CD4-positive, alpha-beta T cell (primary cell): ENCODE data around the gene WAS. TPM values are rescaled to one million over a fixed set of nuclear protein-coding genes. Genes with fewer than 3 reads are reported as not detected.
"Not testable (repeated sequence)": the region's sequence is repeated elsewhere in the genome, so short reads cannot be mapped to it uniquely, and the experiment has no call there.

Source experiments
- ATAC-seq: fragments of 200-7000 bp; cut with Tn5 transposase; one replicate; pipeline ENCODE4 v1.10.0; 2022; ENCODE audit warnings: mild to moderate bottlenecking; ENCODE audit not compliant: poor library complexity
- CTCF ChIA-PET: fragments of 350-600 bp; sonication (Branson Sonifier 250); formaldehyde crosslinking; loops from one replicate; lab custom pipeline; 2021; ENCODE audit warnings: antibody characterized with exemption, inconsistent platforms; lab: Charles Lee
- POLR2A ChIA-PET: fragments of 350-600 bp; sonication (Branson Sonifier 250); formaldehyde crosslinking; loops from one replicate; lab custom pipeline; 2021; ENCODE audit warnings: antibody characterized with exemption, inconsistent platforms; lab: Charles Lee
- DNase-seq, 14 experiments: peaks; one replicate each; pipeline ENCODE4 v3.0.0-alpha.2; 2013 to 2020; ENCODE audit warnings: mixed read lengths in 2 of 14
- H3K27ac ChIP-seq, 2 donors: one replicate each; pipeline versions ENCODE4 v1.5.1 to v1.7.0; 2013; ENCODE audit warnings: low read length in 2 of 2, low read depth in 1 of 2, mild to moderate bottlenecking in 1 of 2
- H3K27me3 ChIP-seq, 2 experiments: 1 replicate in 1 of 2; 2 replicates in 1 of 2; pipeline versions ENCODE4 v1.6.1 to v1.7.0; 2013; ENCODE audit warnings: low read length in 2 of 2, control low read depth in 1 of 2, mild to moderate bottlenecking in 1 of 2, moderate library complexity in 1 of 2; ENCODE audit not compliant: insufficient read depth in 2 of 2, control insufficient read depth in 1 of 2
- H3K36me3 ChIP-seq: one replicate; pipeline ENCODE4 v1.6.1; 2013; ENCODE audit warnings: low read length, control low read depth; ENCODE audit not compliant: insufficient read depth
- H3K4me1 ChIP-seq: one replicate; pipeline ENCODE4 v1.6.1; 2013; ENCODE audit warnings: low read length, control low read depth; ENCODE audit not compliant: insufficient read depth
- H3K4me3 ChIP-seq: one replicate; pipeline ENCODE4 v1.5.1; 2013; ENCODE audit warnings: mild to moderate bottlenecking, low read length, moderate library complexity
- H3K9me3 ChIP-seq, 2 experiments: 1 replicate in 1 of 2; 2 replicates in 1 of 2; pipeline versions ENCODE4 v1.6.1 to v1.7.0; 2013; ENCODE audit warnings: low read length in 2 of 2, mild to moderate bottlenecking in 2 of 2, control low read depth in 1 of 2, moderate library complexity in 1 of 2; ENCODE audit not compliant: control insufficient read depth in 1 of 2, insufficient read depth in 1 of 2
- H3K27ac Mint-ChIP-seq: one replicate; pipeline ENCODE4 v1.8.0; 2020; ENCODE audit warnings: mixed read lengths
- H3K27me3 Mint-ChIP-seq: one replicate; pipeline ENCODE4 v1.8.0; 2021; ENCODE audit warnings: mixed read lengths
- H3K36me3 Mint-ChIP-seq: one replicate; pipeline ENCODE4 v1.8.0; 2021; ENCODE audit warnings: low read depth, mixed read lengths
- H3K4me1 Mint-ChIP-seq: one replicate; pipeline ENCODE4 v1.8.0; 2021; ENCODE audit warnings: low read depth, mixed read lengths
- H3K4me3 Mint-ChIP-seq: one replicate; pipeline ENCODE4 v1.8.0; 2020; ENCODE audit warnings: mild to moderate bottlenecking, mixed read lengths
- H3K9me3 Mint-ChIP-seq: one replicate; pipeline ENCODE4 v1.8.0; 2020; ENCODE audit warnings: mixed read lengths
- CTCF ChIP-seq: fragments of 200-600 bp; IDR thresholded peaks from one replicate; pipeline ENCODE4 v1.8.0; 2022; ENCODE audit warnings: antibody characterized with exemption, mild to moderate bottlenecking
- intact Hi-C, 2 experiments: fragments of 100-400 bp; cut with DNase I in 1 of 2; cut with micrococcal nuclease in 1 of 2; formaldehyde crosslinking; loops; one replicate each; pipeline versions ENCODE4 v1.15.1 to v1.9.0; 2023 to 2025; cut with DNase I, micrococcal nuclease
- total RNA-seq, 174 experiments: library from RNA in 2 of 174; stranded (reverse) in 2 of 174; gene quantifications; one replicate each; pipeline ENCODE4 v1.2.3 and lab custom pipeline; 2021 to 2026

Gene WAS
- total RNA-seq, 2 experiments from 2014 or later = 63.7 to 67.4 TPM

DNA sequence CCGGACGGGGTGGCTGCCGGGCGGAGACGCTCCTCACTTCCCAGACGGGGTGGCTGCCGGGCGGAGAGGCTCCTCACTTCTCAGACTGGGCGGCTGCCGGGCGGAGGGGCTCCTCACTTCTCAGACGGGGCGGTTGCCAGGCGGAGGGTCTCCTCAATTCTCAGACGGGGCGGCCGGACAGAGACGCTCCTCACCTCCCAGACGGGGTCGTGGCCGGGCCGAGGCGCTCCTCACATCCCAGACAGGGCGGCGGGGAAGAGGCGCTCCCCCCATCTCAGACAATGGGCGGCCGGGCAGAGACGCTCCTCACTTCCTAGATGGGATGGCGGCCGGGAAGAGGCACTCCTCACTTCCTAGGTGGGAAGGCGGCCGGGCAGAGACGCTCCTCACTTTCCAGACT, 23.9 kb upstream of the WAS start:
- CTCF ChIA-PET, H3K9me3 ChIP-seq, H3K4me3 ChIP-seq, intact Hi-C loops, H3K27me3 ChIP-seq, H3K4me3 Mint-ChIP-seq, H3K9me3 Mint-ChIP-seq, H3K27ac Mint-ChIP-seq, DNase-seq, H3K36me3 ChIP-seq, ATAC-seq, H3K27me3 Mint-ChIP-seq, H3K36me3 Mint-ChIP-seq, H3K27ac ChIP-seq, H3K4me1 ChIP-seq: not testable (repeated sequence)
- POLR2A ChIA-PET = interaction anchor here (0.7 kb wide), 1 partner anchor 386 kb away, joined by 4 read pairs; no protein-coding TSS in a partner anchor
- H3K4me1 Mint-ChIP-seq = peaks cover 10% of the 10 kb centered on the region

DNA sequence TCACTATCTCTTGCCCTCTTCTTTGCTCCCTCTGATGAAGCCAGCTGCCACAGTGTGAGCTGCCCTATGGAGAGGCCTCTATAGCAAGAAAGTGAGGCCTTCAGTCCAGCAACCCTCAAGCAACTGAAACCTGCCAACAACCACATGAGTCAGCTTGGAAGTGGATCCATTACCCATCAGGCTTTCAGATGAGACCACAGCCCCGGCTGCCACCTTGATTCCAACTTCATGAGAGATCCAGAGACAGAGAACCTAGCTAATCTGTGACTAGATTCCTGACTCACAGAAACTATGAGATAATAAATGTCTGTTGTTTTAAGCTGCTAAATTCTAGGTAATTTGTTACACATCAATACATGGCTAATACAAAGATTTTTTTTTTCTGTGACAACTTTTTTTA, 20.4 kb upstream of the WAS start:
- no peaks in the 10 kb centered on the region for H3K9me3 Mint-ChIP-seq
- Histone ChIP-seq H3K4me3 (no peak overlapping the region), H3K4me1 (peaks cover 5% of the 10 kb centered on the region), H3K27ac (no peak overlapping the region), H3K27me3 (no peaks in the 10 kb centered on the region), H3K9me3 (no peaks in the 10 kb centered on the region), H3K36me3 (no peaks in the 10 kb centered on the region)
- H3K27ac Mint-ChIP-seq = no peak overlapping the region
- no peaks in the 10 kb centered on the region for H3K36me3 Mint-ChIP-seq
- H3K4me3 Mint-ChIP-seq = no peak overlapping the region
- ATAC-seq (no peak), DNase-seq (no peak)
- H3K27me3 Mint-ChIP-seq = no peaks in the 10 kb centered on the region
- intact Hi-C loops = no loop called here
- peaks cover 10% of the 10 kb centered on the region for H3K4me1 Mint-ChIP-seq
- ChIA-PET CTCF (no interaction called here), POLR2A (no interaction called here)
- TF ChIP-seq CTCF = no peak

DNA sequence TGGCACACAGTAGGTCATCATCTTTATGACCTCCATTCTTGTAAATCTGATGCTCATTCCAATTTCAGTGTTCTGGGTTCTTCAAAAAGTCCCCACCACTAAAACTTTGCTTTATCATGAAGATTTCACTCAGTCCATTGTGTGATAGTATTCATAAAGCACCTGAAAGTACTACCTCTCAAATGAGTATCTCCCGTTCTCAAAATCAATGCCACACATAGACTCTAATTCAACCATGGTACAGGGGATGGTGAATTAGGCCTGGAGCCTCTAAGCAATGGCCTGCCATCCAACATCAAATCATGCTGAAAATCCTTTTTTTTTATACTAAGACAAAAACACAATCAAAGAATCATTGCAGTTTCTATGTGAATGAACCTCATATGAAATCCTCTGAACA, 19.4 kb upstream of the WAS start:
- intact Hi-C loops = no loop called here
- POLR2A ChIA-PET = no interaction called here
- Histone ChIP-seq H3K27ac (no peak overlapping the region), H3K36me3 (no peaks in the 10 kb centered on the region), H3K27me3 (no peaks in the 10 kb centered on the region), H3K4me1 (peaks cover 5% of the 10 kb centered on the region), H3K9me3 (no peaks in the 10 kb centered on the region), H3K4me3 (no peak overlapping the region)
- H3K9me3 Mint-ChIP-seq = no peaks in the 10 kb centered on the region
- H3K4me1 Mint-ChIP-seq = peaks cover 10% of the 10 kb centered on the region
- no peak for TF ChIP-seq CTCF
- ATAC-seq (no peak), DNase-seq (no peak)
- no peak overlapping the region for H3K4me3 Mint-ChIP-seq
- H3K27ac Mint-ChIP-seq = no peak overlapping the region
- CTCF ChIA-PET = no interaction called here
- H3K27me3 Mint-ChIP-seq = no peaks in the 10 kb centered on the region
- H3K36me3 Mint-ChIP-seq = no peaks in the 10 kb centered on the region

- Mint-ChIP-seq H3K36me3 (no peaks in the 10 kb centered on the region), H3K4me3 (no peak overlapping the region), H3K4me1 (peaks cover 7% of the 10 kb centered on the region), H3K9me3 (no peaks in the 10 kb centered on the region), H3K27ac (no peak overlapping the region), H3K27me3 (no peaks in the 10 kb centered on the region)
- Histone ChIP-seq H3K36me3 (no peaks in the 10 kb centered on the region), H3K27me3 (no peaks in the 10 kb centered on the region), H3K4me1 (peaks cover under 1% of the 10 kb centered on the region), H3K4me3 (no peak overlapping the region), H3K27ac (no peak overlapping the region), H3K9me3 (no peaks in the 10 kb centered on the region)
- intact Hi-C loops = no loop called here
- DNase-seq (no peak), ATAC-seq (no peak)
- ChIA-PET POLR2A (no interaction called here), CTCF (no interaction called here)
- no peak for TF ChIP-seq CTCF
Observed at GRCh38 chrX:48665991-48666390, 17.6 kb upstream of the WAS start.
